ENCODE measurements around the gene NR1D2.

NR1D2 gene

DNA sequence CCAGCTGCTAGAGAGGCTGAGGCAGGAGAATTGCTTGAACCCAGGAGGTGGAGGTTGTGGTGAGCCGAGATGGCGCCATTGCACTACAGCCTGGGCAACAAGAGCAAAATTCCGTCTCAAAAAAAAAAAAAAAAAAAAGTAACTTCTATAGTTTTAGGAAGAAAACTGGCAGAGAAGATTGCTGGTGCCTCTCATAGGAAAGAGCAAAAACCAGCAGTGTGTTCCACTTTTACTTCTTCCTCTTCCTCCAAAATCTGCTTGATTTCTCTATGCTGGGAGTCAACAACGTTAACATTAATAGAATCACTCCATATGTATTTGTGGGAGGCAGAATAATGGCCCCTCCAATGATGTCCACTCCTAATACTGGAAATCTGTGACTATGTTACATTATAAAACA lies 12.5 kb upstream of the NR1D2 start:
- no peak for DNase-seq

DNA sequence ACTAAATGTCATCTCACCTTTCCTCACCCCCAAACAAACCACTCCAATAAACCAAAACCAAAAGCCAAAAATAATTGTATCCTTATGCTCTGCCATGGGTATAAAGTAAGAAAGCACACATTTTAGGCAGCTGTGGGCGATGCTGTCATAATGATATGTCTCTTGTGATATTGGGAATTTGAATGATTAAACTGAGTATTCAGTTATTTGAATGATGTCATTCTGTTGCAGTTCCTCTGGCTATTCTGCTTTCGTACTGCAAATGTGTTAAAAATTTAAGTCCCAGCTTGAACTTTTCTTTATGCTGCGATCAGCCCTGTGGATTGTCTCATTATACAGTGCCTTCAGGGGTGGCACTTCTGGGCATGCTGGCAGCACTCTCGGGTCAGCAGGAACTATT lies 10.8 kb upstream of the NR1D2 start:
- no peak for DNase-seq

DNA sequence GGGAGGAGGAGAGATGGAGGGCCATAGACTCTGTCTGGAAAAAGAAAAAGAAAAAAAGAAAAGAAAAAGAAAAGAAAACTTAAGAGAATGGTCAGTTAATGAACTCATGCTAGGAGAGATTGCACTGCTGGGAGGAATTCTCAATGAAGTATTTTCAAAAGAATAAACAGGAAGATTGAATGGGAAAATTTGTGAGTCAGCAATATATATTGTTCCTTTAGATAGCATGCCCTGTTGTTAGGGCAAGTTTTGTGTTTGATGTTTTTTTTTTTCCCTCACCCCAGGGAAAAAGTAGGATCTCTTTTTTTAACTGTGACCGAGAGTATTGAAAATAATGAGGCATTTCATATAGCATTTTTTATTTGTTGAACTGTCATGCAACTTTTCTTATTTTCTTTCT lies 7.8 kb upstream of the NR1D2 start:
- DNase-seq = no peak

DNA sequence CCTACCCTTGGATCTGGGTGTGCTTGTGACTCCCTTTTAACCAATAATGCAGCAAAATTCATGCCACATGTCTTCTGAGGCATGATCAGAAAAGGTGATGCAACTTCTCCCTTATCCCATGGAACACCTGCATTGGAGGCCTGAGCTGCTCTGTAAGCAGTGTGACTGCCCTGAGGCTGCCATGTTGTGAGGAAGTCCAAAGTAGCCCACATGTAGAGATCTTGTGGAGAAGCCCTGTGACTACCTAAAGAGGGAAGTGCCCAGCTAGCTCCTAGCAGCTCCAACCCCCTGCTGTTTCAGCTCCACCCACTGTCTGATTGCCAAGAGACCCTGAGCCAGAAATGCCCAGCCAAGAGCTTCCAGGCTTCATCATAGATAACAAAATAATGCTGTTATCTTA lies 6.4 kb upstream of the NR1D2 start:
- DNase-seq = no peak

DNA sequence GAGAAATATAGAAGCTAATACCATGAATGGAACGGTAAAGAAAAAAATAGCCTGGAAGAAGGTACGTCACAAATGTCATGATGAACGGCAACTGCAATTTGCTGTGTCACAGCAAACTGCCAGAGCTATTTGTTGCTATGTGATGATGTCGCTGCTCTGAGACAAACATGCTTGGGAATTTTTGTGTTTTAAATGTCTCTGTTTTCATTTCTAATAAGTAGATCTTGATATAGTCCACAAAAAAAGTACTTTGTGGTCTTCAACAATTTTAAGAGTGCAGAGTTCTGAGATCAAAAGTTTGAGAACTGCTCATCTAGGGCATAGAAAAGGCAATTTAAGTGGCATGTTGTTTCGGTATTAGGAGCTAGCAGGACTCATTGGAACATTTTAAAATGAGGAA lies 4.3 kb upstream of the NR1D2 start:
- no peak for DNase-seq

DNA sequence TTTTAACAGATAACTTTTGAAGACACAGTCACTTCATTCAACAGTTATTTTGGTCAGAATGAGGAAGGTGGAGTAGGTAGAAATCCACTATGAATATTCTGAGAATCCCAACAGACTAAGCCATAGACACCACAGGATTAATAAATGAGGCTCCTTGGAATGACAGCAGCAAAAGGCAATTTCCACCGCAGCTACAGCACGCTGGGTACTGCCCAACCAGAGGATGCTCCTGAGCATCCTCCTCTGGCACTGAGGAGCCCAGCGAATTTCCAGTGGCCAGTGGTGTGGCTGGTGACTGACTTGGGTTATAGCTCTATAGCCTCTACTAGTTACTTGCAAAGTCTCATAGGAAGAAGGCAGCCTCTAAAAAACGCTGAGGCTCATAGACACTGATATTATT lies 3.6 kb upstream of the NR1D2 start:
- DNase-seq = no peak

DNA sequence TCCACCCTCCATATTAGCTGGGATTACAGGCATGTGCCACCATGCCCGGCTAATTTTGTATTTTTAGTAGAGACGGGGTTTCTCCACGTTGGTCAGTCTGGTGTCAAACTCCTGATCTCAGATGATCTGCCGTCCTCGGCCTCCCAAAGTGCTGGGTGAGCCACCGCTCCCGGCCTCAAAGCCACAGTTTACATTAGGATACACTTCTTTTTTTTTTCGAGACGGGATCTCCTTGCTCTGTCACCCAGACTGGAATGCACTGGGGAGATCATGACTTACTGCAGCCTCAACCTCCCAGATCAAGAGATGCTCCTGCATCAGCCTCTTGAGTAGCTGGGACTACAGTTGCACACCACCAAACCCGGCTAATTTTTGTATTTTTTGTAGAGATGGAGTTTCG lies 2.5 kb upstream of the NR1D2 start:
- DNase-seq = no peak

DNA sequence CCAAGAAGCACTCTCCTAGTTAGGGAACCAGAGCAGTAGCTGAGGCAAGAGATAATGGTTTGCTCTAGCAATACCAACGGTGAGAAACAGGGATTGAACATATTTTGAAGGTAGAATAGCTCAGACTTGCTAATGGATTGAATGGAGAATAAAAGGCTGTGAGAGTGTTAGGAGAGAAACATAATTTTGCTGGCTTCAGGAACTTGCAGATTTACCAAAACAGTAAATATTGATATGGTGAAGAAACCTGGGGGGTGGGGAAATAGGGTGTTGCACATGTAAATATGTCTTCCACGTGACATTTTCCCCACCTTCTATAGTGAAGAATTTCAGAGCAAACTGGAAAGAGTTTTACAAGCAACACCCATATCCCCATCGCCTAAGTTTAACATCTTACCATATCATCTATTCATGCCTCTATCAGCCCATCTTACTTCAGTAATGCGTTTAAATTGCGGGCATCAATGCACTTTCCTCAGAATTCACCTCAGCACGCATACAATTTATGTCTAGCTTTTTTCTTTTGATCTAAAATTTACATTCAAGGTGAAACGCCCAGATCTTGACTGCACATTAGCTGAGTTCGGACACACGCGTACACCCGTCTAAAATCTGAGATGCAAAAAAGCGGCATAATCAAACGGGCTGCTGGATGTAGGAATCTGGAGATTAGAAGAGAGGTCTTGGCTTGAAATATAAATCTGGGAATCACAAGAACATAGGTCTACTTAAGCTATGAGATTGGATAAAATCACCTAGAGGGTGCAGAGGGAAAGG lies 891 bp upstream of the NR1D2 start:
- no peak for DNase-seq

DNA sequence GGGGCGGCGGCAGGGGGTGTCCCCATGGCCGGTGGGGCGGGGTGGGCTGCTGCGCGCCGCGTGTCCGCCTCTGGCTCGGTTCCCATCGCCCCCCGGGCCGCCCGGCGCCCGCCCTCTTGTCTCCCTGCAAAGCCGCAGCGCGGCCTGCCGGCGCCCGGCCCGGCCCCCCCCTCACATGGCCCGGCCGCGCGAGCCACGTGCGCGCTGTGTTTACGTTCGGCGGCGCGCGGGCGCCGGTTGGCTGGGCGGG lies 502 bp downstream of the NR1D2 start:
- DNase-seq = no peak

DNA sequence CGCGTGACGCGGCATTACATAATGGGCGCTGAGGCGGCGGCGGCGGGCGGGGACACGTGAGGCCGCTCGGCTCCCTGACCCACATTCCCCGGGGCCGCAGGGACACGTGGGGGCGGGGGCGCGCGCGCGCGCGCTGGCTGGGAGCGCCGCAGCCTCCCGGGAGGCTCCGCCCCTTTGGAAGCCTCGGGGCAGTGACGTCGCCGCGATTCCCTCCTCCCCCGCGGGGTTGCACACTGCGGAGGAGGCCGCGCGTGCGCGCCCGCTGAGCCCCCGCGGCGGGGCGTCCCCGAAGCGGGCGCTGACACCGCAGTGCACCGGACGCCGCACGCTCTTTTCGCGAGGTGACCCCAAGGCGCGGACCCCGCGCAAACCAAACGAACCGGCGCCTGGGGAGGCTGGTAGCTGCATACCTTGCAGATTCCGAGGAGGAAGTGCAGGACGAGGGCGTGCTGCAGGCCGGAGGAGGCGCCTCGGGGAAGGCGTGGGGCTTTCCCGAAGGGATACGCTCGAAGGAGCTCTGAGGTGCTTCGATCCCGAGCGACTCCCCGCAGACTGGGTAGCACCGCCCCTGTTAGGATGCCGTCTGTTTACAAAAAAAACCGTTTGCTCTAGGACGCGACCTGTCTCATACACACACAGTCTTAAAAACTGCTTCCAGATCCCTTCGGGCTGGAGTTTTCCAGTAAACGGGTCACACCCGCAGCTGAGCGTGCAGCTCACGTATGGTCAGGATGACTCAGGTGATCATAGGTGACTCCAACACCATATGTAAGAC lies 1.0 kb downstream of the NR1D2 start:
- peak; percentile 97 for DNase-seq

DNA sequence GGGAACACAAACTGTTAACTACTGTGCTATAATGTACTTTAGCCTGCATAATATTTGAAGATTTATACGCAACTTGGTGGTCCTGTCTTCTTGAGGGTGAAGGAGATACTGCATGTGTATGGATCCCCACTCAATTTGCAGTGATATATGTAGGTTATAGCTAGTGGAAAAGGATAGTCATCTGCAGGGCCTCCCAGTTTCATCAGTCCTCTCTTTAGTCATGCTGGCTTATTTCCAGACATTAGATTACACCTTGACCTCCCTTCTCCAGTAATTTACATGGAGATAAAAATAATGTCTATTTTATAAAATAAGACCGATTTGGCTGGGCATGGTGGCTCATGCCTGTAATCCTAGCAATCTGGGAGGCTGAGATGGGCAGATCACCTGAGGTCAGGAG lies 3.7 kb downstream of the NR1D2 start:
- DNase-seq = no peak

DNA sequence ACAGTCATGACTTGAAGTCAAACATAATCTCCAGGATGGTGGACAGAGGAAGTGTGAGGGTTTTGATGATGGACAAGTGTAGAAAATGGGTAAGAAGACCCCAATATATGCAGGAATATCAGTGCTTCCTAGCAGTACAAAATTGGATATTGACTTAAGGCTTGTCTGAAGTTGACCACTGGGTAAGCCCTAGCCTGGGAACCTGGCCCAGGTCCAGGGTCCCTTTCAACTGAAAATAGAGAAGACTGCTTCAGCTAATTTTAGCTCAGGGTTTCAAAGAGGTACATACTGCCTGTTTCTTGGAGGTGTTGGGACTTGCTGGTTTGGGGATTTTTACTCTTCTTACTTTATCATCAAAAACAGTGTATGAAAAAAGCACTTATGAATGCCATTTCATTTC lies 4.7 kb downstream of the NR1D2 start:
- DNase-seq = no peak

DNA sequence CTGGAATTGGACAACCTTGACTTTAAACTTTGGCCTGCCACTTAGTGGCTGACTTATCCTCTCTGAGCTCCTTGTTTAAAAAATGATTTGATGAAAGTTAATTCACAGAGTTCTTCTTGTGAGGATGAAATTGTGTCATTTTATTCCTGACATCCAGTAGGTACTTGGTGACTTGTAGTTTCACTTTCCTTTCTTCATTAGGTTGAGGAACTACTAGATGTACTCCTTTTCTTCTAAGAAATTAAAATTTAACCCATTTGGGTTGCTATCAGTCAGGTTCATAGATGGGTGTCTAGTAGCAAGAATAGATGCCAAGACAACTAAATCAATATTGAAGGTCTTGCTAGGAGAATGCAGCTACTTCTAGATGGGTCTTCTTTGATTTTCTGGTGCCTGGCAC lies 5.2 kb downstream of the NR1D2 start:
- no peak for DNase-seq

DNA sequence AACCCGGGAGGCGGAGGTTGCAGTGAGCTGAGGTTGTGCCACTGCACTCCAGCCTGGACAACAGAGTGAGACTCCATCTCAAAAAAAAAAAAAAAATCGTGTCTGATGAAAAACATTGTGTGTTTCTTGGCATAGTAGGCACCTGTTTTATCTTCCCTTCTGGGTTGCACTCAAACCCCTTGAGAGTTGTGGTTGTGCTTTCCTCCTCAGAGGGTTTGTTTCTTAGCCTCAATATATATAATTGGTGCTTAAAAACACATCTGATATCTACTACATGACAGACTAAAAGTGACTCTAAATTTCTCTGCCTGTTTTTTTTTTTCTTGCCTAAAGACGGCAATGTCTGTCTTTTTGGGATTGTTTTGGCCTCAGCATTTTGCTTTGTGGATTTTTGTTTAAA lies 7.6 kb downstream of the NR1D2 start:
- no peak for DNase-seq

DNA sequence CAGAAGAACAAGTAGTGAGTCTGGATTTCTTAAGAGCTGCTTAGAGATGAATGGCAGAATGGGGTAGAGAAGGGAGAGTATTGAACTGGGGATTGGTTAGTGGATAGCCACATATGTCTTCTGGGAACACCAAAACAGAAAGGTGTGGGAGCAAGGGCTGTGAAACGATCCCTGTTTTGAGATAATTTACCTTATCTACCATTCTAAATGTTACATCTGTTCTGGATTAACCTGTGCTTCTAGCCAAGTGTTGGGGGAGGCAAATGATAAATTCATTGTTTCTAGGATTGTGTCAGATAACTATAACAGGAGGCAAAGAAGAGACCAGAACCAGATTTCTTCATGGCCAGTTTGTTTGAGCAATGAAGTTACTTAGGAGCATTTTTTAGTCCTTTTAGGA lies 8.4 kb downstream of the NR1D2 start:
- no peak for DNase-seq

DNA sequence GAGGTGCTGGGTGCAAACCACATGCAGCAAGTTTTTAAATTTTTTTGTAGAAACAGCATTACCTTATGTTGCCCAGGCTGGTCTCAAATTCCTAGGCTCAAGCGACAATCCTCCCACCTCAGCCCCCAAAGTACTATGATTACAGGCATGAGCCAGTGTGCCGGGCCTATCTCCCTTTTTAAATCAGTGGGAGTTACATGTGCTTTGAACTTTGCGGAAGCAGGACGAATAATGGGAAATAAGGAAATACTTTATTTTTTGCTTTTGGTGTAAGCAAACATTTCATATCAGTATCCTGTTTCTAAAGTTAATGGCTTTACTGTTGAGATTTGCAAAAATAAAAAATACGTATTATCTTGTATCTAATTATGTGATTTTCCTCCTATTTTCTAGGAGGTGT lies 9.1 kb downstream of the NR1D2 start:
- no peak for DNase-seq

DNA sequence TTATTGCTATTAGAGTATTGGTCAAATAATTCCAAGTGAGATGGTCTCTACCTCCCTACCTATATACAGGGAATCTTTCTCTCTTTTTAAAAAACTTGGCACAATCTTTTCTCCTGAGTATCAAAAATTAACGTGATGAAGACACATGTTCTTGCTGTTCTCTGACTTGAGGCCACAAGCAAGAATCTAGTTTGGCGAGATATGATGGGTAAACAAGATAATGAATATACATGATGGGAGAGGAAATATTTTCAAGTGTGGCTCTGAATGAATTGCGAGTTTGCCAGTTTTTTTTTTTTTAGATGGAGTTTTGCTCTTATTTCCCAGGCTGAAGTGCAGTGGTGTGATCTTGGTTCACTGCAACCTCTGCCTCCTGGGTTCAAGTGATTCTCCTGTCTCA lies 11.6 kb downstream of the NR1D2 start:
- no peak for DNase-seq

DNA sequence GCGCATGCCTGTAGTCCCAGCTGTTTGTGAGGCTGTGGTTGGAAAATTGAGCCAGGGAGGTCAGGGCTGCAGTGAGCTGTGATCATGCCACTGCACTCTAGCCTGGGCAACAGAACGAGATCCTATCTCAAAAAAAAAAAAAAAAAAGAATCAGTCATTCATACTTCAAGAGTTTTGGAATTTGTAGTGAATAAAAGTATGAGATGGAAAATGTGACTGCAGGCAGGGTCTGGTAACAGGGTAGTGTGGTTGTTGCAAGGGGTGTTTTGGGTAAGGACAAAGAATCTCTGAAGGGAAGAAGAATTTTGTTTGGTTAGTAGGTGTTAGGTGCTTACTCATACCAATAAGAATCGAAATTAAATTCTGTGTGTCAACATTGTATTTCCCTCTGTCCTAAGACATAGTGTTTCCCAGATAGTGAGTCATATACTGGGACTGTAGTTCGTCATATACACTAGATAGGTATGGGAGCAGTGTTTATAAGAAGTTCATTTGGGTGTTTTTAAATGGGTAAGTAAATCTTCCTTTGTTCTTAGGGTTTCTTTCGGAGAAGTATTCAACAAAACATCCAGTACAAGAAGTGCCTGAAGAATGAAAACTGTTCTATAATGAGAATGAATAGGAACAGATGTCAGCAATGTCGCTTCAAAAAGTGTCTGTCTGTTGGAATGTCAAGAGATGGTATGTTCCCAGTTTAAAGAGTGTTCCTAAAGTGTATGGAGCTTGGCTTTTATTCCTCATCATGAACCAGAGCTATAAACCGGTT lies 14.2 kb downstream of the NR1D2 start:
- DNase-seq = no peak

DNA sequence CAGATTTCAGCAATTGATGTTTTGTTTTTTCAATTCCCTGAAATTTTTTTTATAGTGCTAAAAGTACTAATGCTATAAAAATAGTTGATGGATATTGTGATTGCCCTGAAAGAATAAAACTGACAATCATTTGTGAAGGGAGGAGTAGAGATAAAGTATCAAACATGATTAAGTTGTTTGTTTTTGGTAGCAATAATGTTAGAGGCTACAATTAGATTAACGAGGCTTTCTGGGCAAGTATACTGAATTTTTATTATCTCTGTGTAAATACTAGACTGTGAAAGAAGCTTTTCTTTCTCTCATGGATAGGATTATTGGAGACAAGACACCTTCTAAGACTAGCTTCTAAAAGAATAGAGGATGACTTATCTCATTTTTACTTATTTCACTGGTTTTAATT lies 15.6 kb downstream of the NR1D2 start:
- DNase-seq = no peak

DNA sequence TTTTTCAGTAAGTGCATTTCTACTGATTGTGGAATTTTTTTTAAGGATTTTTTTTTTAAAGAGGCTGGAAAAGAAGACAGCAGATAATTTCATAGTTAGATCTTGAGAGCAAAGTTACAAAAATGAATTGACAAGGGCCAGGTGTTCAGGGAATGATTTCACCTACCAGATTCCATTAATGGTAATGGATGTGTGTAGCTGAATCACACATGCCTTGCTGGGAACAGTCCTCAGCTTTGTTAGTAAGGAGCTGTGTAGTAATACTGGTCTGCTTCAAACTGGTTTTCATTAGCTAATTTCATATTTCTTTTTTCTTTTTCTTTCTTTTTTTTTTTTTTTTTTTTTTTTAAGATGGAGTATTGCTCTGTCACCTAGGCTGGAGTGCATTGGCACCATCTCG lies 16.0 kb downstream of the NR1D2 start:
- DNase-seq = no peak

DNA sequence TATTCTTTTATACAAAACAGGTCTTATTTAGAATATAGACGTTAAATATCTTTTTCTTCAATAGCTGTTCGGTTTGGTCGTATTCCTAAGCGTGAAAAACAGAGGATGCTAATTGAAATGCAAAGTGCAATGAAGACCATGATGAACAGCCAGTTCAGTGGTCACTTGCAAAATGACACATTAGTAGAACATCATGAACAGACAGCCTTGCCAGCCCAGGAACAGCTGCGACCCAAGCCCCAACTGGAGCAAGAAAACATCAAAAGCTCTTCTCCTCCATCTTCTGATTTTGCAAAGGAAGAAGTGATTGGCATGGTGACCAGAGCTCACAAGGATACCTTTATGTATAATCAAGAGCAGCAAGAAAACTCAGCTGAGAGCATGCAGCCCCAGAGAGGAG lies 16.8 kb downstream of the NR1D2 start:
- no peak for DNase-seq

DNA sequence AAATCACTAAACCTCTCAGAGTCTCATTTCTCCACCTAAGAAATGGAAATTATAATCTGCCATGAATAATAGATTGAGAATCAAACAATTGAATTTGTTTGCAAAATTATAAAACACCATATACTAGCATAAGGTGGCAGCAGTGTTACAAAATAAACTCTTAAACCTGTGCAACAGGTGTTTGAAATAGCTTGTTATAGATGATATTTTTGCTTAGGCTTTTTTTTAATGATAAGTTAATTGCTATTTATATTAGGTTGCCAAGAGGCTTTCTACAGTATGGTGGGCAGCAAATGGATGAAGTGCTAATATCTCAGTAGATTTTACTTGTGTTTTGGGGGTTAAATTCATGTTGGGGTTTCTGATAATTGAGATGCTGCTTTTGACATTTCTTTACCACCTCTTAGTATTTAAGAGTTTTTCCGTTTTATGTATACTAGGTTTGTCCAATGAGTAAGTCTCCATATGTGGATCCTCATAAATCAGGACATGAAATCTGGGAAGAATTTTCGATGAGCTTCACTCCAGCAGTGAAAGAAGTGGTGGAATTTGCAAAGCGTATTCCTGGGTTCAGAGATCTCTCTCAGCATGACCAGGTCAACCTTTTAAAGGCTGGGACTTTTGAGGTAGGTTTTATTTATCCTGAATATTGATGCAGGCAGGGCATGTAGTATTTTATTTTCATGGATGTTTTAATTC lies 19.6 kb downstream of the NR1D2 start:
- no peak for DNase-seq

DNA sequence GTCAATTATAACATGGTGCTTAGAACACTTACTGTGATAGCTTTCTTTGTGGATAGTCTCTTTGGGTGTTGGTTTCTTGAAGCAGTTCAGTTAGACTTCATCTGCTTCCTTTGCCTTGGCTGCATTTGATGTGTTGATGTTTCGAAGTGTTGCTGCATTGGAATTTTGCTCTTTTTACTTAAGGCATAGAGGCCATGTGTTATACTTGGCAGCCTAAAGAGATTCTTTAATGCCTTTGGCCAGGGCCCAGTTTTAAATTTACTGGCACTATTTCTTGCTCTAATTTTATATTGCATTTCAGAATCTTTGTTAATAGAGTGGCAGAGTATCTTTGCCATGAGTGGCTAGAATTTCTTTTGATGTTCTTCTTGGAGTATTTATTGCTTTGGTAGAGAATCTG lies 21.2 kb downstream of the NR1D2 start:
- DNase-seq = no peak
